ENCODE data around the gene SIGMAR1. TPM values are rescaled to one million over a fixed set of nuclear protein-coding genes. Genes with fewer than 3 reads are reported as not detected.

SIGMAR1 gene
- total and polyA plus RNA-seq, 2 of the 4 experiments (the other 2 are of a cell fraction), result 44.6 to 88.9 TPM

- dilution Hi-C loops (cut with HindIII; ENCODE audit: low sequenced_read_pairs, unreplicated experiment) (no loop called here), in situ Hi-C loops (cut with MboI; ENCODE audit: low sequenced_read_pairs) (no loop called here), intact Hi-C loops (cut with micrococcal nuclease) (loop anchor here (1.0 kb wide), 2 partner anchors 22 to 86 kb away; partner anchors contain the start of gene RPP25L)
- ATAC-seq (ENCODE audit: low read depth) (no peak), DNase-seq (no peak)
- Histone ChIP-seq H3K4me3 (ENCODE audit: insufficient read depth, low read depth, low read length) (no peak overlapping the region), H3K4me2 (ENCODE audit: low read depth, low read length) (no peak overlapping the region), H3K9me1 (ENCODE audit: insufficient read depth, low read length) (peaks cover 13% of the 10 kb centered on the region; the same call in 1 of the 2 replicates), H3K9ac (ENCODE audit: low read depth, low read length) (no peak overlapping the region), H3K27ac (ENCODE audit: insufficient read depth, low read length) (no peak overlapping the region), H2AFZ (replicated peaks; ENCODE audit: low read length, poor library complexity) (no peak overlapping the region), H3K56ac (ENCODE audit: extremely low read depth, insufficient read depth, low read length) (no peak overlapping the region), H2AK9ac (replicated peaks; ENCODE audit: low read depth, low read length, poor library complexity) (no peak overlapping the region), H2BK5ac (ENCODE audit: low read depth, low read length, poor library complexity, severe bottlenecking) (no peak overlapping the region), H3K79me1 (ENCODE audit: low read depth in 1 of 2, low read length in 2 of 2) (peaks cover 13 to 36% of the 10 kb centered on the region in 2 experiments), H3K23ac (ENCODE audit: low read depth, low read length) (no peak overlapping the region), H3K18ac (ENCODE audit: low read depth, low read length) (no peak overlapping the region), H3K4ac (ENCODE audit: low read depth, low read length) (no peak overlapping the region), H4K91ac (ENCODE audit: insufficient read depth, low read depth, low read length) (no peak overlapping the region), H2BK20ac (ENCODE audit: low read depth, low read length) (no peak overlapping the region), H2BK15ac (ENCODE audit: low read depth, low read length) (no peak overlapping the region), H4K5ac (ENCODE audit: low read depth, low read length) (no peak overlapping the region), H3K27me3 (ENCODE audit: control insufficient read depth, insufficient read depth, low read length) (peaks cover 16% of the 10 kb centered on the region), H3K14ac (replicated peaks; ENCODE audit: low read depth, low read length) (no peak overlapping the region), H3K9me3 (ENCODE audit: control insufficient read depth, insufficient read depth, low read length) (no peaks in the 10 kb centered on the region), H2AK5ac (ENCODE audit: low read depth, low read length) (no peak overlapping the region), H4K20me1 (ENCODE audit: insufficient read depth, low read length) (peaks cover 9% of the 10 kb centered on the region; the same call in 1 of the 2 replicates), H4K8ac (ENCODE audit: low read depth in 2 of 2, low read length in 2 of 2) (no peak overlapping the region), H3K36me3 (ENCODE audit: control insufficient read depth, insufficient read depth, low read length) (peaks cover 6% of the 10 kb centered on the region), H2BK120ac (ENCODE audit: low read depth, low read length) (no peak overlapping the region), H3K4me1 (ENCODE audit: control insufficient read depth, insufficient read depth, low read length) (peaks cover 4% of the 10 kb centered on the region)
- ChIA-PET CTCF (interaction anchor here (1.3 to 1.7 kb wide), 3 partner anchors 12 to 30 kb away, joined by 3 to 16 read pairs (median 6); partner anchors contain the start of genes DCTN3 and GALT), POLR2A (ENCODE audit: unreplicated experiment) (no interaction called here)
- BruUV-seq (replicated peaks), result TSS peak; percentile 86
- no CpG with 5 or more reads among the region's 3 CpGs for WGBS, 2 experiments (ENCODE audit: extremely low coverage in 2 of 2, insufficient read length in 1 of 2)
- TF ChIP-seq MXI1 (IDR thresholded peaks at IDR 0.05; ENCODE audit: borderline replicate concordance, low read depth, low read length) (no peak), NFE2L2 (IDR thresholded peaks at IDR 0.05; ENCODE audit: low read depth, low read length) (no peak), RFX5 (IDR thresholded peaks at IDR 0.05; ENCODE audit: low read depth, low read length) (no peak), POLR2A (IDR thresholded peaks at IDR 0.05; ENCODE audit: low read depth, low read length) (no peak), BHLHE40 (IDR thresholded peaks at IDR 0.05; ENCODE audit: low read depth, low read length) (no peak), USF2 (IDR thresholded peaks at IDR 0.05; ENCODE audit: low read depth, low read length) (no peak), CEBPB (IDR thresholded peaks at IDR 0.05; ENCODE audit: low read depth, low read length) (no peak), FOS (IDR thresholded peaks at IDR 0.05; ENCODE audit: low read depth, low read length) (no peak), CHD1 (IDR thresholded peaks at IDR 0.05; ENCODE audit: low read depth, low read length) (no peak), RCOR1 (IDR thresholded peaks at IDR 0.05; ENCODE audit: insufficient replicate concordance, low read length) (no peak), RAD21 (IDR thresholded peaks at IDR 0.05; ENCODE audit: low read length) (no peak), MAZ (IDR thresholded peaks at IDR 0.05; ENCODE audit: borderline replicate concordance, low read depth, low read length) (no peak), SMC3 (IDR thresholded peaks at IDR 0.05; ENCODE audit: low read depth, low read length) (no peak), ELK1 (IDR thresholded peaks at IDR 0.05; ENCODE audit: borderline replicate concordance, low read depth, low read length) (no peak), MAFK (IDR thresholded peaks at IDR 0.05; ENCODE audit: low read depth, low read length) (no peak)
Observed at GRCh38 chr9:34634551-34635248, 2.9 kb downstream of the SIGMAR1 start.

All from IMR-90 (cell line).